Fibroblast of mammary gland (primary cell): ENCODE results near the gene OGT.
"Not testable (repeated sequence)": the region's sequence is repeated elsewhere in the genome, so short reads cannot be mapped to it uniquely, and the experiment has no call there.

ENCODE experiments used
- DNase-seq: peaks from one replicate; pipeline ENCODE4 v3.0.0-alpha.2; 2010; ENCODE audit warnings: low read depth
- H3K4me3 ChIP-seq: 2 replicates; pipeline ENCODE4 v1.5.1; 2011; ENCODE audit warnings: low read depth, mild to moderate bottlenecking, low read length, moderate library complexity; ENCODE audit not compliant: control insufficient read depth
- TF ChIP-seq, protein P1 (sequence below): conservative IDR thresholded peaks from 2 replicates; pipeline ENCODE4 v1.5.1; 2011; ENCODE audit warnings: low read depth, low read length, inconsistent platforms; ENCODE audit not compliant: control insufficient read depth, insufficient read depth

OGT gene

DNA sequence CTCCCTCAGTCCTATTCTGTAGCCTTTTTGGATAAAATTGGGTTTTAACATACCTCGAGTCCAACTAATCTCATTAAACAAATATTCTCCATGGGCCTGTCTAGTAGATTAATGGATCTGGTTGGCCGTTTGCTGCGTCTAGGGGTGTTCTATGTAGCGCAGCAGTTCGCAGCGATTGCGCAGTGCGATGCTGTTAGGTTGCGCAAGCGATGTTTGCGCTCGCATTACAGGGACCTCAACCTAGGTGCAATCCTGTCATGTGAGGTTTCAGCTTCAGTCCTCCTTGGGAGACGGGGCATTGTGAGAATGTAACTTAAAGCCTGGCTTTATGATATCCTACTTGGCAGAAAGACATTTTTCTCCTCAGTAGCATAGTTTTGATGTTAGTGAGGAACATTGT is 14.0 kb downstream of the OGT start:
- H3K4me3 ChIP-seq, result no peak overlapping the region
- TF ChIP-seq, protein P1, sequence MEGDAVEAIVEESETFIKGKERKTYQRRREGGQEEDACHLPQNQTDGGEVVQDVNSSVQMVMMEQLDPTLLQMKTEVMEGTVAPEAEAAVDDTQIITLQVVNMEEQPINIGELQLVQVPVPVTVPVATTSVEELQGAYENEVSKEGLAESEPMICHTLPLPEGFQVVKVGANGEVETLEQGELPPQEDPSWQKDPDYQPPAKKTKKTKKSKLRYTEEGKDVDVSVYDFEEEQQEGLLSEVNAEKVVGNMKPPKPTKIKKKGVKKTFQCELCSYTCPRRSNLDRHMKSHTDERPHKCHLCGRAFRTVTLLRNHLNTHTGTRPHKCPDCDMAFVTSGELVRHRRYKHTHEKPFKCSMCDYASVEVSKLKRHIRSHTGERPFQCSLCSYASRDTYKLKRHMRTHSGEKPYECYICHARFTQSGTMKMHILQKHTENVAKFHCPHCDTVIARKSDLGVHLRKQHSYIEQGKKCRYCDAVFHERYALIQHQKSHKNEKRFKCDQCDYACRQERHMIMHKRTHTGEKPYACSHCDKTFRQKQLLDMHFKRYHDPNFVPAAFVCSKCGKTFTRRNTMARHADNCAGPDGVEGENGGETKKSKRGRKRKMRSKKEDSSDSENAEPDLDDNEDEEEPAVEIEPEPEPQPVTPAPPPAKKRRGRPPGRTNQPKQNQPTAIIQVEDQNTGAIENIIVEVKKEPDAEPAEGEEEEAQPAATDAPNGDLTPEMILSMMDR, result no peak
- DNase-seq, result no peak

DNA sequence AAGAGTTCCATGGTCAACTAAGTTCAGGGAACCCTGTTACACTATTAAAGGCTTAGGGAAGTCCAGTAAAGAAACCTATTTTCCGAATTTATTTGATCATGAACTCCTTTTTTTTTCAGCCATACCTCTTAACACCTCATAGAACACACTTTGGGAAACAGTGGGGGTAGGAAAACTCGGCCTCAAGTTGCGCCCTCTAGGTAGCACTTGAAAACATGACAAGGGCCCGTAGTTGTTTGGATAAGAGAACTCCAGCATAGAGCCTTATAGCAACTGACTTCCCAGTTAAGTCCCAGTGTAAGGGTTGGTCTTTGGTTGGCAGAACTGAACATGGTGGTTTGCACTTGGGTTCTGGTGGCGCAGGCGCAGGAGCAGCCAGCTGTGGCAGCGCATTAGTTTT is 14.4 kb downstream of the OGT start:
- no peak overlapping the region for H3K4me3 ChIP-seq
- DNase-seq, result no peak

DNA sequence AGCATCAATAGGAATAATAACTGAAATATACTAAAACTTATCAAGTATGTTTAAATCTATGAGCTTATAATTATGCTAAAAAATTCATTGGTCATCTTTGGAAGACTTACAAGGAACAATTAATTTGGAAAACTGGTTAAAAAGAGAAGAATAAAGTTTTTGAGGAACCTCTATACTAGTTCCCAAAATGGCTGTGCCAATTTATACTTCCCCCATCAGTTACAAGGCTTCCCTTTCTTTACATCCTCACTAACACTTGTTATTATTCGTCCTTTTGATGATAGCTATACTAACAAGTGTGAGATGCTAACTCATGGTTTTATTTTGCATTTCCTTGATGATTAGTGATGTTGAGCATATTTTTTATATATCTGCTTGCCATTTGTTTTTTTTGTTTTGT is 17.1 kb downstream of the OGT start:
- TF ChIP-seq, protein P1, result no peak
- DNase-seq, result no peak
- no peak overlapping the region for H3K4me3 ChIP-seq

More for the DNA sequence above, 14.4 kb downstream of the OGT start:
- TF ChIP-seq, protein P1, result no peak

DNA sequence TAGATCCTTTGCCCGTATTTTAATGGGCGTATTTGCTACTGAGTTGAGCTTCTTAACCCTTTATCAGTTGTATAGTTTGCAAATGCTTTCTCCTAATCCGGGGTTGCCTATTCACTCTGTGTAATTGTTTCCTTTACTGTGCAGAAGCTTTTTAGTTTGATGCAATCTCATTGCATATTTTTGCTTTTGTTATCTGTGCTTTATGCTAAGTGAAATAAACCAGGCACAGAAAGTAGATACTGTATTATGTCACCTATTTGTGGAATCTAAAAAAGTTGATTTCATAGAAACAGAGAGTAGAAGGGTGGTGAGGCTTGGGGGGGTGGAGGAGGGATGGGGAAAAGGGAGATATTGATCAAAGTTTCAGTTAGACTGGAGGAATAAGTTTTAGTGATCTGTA is 17.7 kb downstream of the OGT start:
- no peak for DNase-seq
- TF ChIP-seq, protein P1, result no peak
- no peak overlapping the region for H3K4me3 ChIP-seq

DNA sequence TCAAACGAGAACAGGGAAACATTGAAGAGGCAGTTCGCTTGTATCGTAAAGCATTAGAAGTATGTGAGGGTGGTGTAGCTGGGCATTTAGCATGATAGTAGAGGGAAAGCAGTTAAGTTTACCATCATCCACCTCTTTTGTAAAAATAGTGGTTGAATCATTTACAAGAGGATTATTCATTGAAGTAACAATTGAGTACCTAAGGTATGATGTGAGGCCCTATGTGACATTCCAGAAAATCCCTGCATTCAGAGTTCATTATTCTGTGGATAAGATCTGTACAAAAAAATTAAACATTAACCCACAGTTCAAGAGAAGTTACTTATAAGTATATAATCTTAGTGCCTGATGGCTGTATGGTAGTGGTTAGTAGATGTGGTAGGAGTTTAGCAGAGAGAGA is 23.1 kb downstream of the OGT start:
- no peak for DNase-seq
- H3K4me3 ChIP-seq, result no peak overlapping the region
- TF ChIP-seq, protein P1, result no peak

DNA sequence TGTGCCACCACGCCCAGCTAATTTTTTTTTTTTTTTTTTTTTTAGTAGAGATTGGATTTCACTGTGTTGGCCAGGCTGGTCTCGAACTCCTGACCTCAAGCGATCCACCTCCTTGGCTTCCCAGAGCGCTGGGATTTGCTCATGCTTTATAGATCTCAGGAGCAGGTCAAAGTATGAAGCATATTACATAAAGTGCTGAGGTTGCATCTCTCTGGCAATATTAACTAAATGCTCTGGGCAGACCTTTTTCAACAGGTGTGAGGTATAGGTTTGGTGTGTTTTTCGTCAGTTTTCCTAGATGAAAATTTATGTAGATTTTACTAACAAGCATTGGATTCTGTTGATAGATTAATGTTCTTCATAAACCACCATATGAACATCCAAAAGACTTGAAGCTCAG is 26.0 kb downstream of the OGT start:
- TF ChIP-seq, protein P1, result no peak
- DNase-seq, result no peak
- H3K4me3 ChIP-seq, result no peak overlapping the region

DNA sequence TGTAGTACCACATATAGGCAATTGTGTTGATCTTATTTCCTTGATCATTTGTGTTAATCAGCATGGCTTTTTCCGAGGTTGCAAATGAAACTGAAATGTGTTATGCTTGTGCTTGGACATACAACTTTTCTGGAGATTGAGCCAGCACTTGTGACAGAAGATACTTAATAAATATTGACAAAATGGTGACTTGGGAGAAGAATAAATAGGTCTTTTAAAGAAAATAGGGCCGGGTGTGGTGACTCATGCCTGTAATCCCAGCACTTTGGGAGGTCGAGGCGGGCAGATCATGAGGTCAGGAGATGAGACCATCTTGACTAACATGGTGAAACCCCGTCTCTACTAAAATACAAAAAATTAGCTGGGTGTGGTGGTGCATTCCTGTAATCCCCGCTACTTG is 26.9 kb downstream of the OGT start:
- H3K4me3 ChIP-seq, result not testable (repeated sequence)

More for the DNA sequence above, 26.9 kb downstream of the OGT start:
- DNase-seq, result not testable (repeated sequence)
